HG02943 (cell line): ENCODE data around the gene ST6GALNAC3.

Source experiments
- ATAC-seq: cut with Tn5 transposase; IDR thresholded peaks from one replicate; pipeline ENCODE4 v1.9.1; 2021; ENCODE audit warnings: mild to moderate bottlenecking, low read depth, moderate library complexity; ENCODE audit not compliant: unreplicated experiment

The ST6GALNAC3 gene

GRCh38 chr1:76547916-76548315 is 473.4 kb downstream of the ST6GALNAC3 start:
- no peak for ATAC-seq

GRCh38 chr1:76548513-76549100 is 474.1 kb downstream of the ST6GALNAC3 start:
- no peak for ATAC-seq

DNA sequence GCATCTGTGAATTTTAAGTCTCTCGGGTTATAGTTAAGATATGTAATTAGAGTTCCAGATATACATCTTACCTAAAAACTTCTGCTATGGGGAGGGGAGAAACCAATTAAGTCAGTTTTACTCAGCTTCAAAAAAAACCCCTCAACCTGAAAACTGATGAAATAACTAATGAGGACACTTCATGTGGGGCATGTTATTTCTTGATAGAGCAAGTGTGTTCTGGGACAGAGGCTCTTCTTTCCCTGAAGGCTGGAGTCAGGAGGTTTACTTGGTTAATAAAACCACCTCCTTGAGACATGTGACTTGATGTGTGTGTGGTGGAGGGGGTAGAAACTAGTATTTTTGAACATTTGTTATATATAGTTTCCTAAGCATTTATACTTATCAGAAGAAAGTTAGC is 479.7 kb downstream of the ST6GALNAC3 start:
- ATAC-seq = no peak

GRCh38 chr1:76562292-76562691 is 487.7 kb downstream of the ST6GALNAC3 start:
- ATAC-seq = no peak

GRCh38 chr1:76568573-76569238 is 494.2 kb downstream of the ST6GALNAC3 start:
- no peak for ATAC-seq

- ATAC-seq = no peak
Measured at GRCh38 chr1:76571248-76571647, 496.7 kb downstream of the ST6GALNAC3 start.

DNA sequence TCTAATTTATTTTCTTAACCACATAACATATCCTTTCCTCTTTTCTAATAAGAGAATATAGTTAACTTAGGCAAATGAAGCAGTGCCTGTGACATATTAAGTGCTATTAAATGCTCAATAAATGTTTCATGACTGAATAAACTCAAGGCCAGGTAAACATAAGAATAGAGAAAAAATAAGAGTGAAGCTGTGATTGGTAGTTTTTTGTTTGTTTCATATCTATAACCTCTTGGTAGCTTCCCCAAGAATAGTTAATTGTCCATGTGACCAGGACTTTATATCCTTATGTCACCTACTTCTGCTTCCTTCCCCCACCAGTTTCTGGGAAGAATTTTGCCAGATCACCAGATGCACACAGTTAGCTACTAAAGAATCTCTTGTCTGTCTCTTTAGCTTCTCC is 497.7 kb downstream of the ST6GALNAC3 start:
- ATAC-seq = no peak

- ATAC-seq = no peak
Measured at GRCh38 chr1:76576876-76577524, 502.5 kb downstream of the ST6GALNAC3 start.

GRCh38 chr1:76577525-76578185 is 503.1 kb downstream of the ST6GALNAC3 start:
- ATAC-seq = no peak

DNA sequence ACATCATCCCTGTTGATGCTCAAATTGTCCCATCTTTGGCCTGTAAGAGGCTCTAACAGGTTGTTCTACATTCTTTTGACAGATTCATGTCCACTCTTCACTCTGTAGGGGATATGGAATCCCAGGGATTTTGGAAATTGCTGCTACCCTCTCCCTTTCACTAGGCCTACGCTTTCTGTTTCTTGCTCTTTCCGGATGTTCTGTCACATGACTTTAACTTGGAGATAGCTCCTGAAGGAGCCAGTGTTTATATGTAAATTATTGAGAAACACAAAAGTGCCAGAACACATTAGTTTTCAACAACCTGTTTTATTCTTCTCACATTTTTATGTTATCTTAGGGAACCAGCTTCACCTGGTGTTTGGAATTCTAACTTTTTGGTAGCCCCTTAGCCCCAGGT is 505.7 kb downstream of the ST6GALNAC3 start:
- no peak for ATAC-seq

DNA sequence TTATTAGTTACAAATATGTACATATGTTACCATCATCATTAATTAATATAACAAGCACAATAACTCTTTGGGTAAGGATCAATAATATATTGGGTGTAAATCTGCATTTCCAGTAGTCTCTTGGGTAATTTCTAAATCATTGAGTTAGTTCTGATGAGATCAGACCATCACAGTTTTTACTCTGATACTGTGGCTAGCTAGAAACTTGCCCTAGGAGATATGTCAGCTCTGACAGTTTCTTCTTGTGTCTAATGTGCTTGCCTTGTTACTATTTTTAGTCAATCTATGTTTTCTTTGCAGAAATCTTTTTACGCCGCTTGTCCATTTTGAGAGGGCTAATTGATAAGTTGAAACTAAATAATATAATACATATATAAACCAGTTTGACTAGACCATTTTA is 507.2 kb downstream of the ST6GALNAC3 start:
- no peak for ATAC-seq

DNA sequence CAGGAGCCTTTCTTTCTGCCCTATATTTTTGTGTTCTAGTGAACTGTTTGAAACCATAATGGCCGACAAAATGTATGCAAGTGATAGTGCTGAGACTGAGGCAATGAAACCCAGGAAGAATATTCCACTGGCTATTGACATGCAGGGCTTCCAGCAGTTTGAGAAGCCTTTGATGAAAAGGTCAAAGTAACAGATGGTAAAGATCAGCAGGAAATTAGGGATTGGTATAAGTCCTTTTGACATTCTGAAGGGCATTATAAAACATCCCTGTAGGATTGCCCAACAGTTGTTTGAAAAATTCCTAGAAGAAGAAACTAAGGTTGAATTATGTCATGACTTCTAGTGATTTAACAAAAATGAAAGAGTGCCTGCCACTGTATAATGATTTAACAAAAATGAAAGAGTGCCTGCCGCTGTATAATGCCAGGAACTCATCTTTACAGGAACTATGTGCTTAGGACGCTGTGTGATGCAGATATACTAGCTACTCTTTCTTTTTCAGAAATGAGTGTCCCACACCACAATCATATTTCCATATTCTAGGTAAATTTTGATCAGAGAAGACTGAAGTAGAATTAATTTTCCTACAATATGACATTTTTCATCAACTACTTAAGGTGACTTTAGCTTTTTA is 508.8 kb downstream of the ST6GALNAC3 start:
- ATAC-seq = no peak

DNA sequence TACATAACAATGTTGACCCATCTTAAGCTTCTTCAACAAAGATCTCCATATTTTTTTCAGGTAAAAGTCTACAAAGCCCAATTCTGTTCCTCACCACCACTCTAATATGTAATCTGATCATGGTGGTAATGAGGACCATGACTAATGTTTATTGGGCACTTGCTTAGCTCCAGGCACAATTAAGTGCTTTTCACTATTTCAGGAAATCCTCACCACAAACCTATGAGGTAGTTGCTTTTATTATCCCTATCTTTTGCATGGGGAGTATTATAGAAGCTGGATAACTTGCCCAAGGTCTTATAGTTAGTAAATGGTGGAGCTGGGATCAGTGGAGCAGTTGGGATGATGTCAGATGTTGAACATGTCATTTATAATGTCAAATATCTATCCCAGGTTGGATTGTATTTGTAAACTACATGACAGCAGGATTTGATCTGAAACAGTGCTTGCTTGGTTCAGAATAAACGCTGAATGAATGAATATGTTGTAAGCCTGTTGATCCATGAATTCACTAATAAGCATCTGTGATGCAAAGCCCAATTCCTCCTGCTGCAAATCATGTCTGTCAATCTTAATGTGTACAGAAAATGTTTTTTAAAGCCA is 509.4 kb downstream of the ST6GALNAC3 start:
- ATAC-seq = no peak

- ATAC-seq = no peak
Measured at GRCh38 chr1:76585980-76586674, 511.6 kb downstream of the ST6GALNAC3 start.

DNA sequence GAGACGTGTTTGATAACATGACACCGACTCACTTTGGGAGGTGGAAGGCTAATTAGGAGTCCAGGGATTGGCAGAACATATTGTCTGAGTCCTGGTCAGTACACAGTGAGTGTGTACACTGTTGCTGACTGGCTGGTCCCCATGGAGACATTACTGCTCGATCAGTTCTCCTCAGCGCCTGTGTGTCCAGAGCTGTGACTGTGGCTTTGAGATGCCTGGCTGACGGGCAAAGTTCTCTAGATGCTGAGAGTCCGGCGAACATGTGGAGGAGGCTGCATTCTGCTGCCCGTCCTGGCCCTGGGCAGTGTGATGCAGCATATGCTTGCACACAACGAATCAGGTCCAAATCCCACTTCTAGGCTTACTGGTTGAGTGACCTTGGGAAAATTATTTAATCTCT is 512.7 kb downstream of the ST6GALNAC3 start:
- no peak for ATAC-seq

GRCh38 chr1:76591461-76591860 is 516.9 kb downstream of the ST6GALNAC3 start:
- ATAC-seq = no peak

DNA sequence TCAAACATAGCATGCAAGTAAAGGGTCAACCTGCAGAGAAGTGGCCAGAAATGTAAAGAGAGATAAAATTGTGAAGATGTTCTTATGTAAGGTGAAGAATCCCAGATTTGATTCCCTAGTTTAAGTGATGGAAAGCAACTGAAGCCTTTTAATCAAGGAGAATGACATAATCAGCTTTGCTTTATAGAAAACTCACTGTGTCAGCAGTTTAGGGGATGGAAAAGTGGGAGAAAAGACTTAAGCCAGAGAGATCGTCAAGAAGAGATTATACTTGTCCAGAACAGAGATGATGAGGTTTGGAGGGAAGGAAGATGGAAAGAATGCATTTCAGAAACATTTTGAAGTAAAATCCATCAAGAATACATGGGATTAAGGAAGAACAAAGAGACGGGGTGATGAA is 517.4 kb downstream of the ST6GALNAC3 start:
- ATAC-seq = no peak

- ATAC-seq = no peak
Measured at GRCh38 chr1:76593141-76593540, 518.6 kb downstream of the ST6GALNAC3 start.

DNA sequence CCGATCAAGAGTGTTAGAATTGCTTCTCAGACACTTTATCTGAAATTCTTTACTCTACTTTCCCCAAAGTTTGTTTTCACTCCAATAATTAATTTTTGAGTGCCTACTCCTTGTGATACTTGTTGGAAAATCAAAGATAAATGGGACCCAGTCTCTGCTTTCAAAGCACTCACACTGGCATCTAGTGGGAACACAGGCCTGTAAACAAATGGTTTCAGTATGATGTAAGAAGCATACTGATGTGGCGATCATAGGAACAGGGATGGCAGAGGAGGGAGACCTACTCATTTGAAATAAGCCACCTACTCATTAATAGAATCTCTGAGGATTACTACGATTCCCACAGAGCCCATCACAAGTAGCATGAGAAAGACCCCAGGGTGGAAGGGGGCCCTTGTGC is 519.1 kb downstream of the ST6GALNAC3 start:
- ATAC-seq = no peak

GRCh38 chr1:76595024-76595423 is 520.5 kb downstream of the ST6GALNAC3 start:
- no peak for ATAC-seq
